ENCODE measurements around the gene CRB2.

The CRB2 gene

GRCh38 chr9:123419721-123420591, 64.0 kb downstream of the CRB2 start:
- H3K9me3 ChIP-seq (ENCODE audit: insufficient read depth, low read length, severe bottlenecking): no peaks in the 10 kb centered on the region
- TF ChIP-seq EZH2 (IDR thresholded peaks at IDR 0.05; ENCODE audit: borderline replicate concordance, low read depth, low read length, severe bottlenecking) (no peak), CTCF (IDR thresholded peaks at IDR 0.05; ENCODE audit: borderline replicate concordance, extremely low read depth, low read length, poor library complexity, severe bottlenecking) (no peak)

GRCh38 chr9:123420592-123421111, 64.7 kb downstream of the CRB2 start:
- Histone ChIP-seq H3K36me3 (ENCODE audit: insufficient read depth, low read length) (no peaks in the 10 kb centered on the region; the same call in 1 of the 2 replicates), H3K9me3 (ENCODE audit: insufficient read depth, low read length, severe bottlenecking) (no peaks in the 10 kb centered on the region), H3K4me2 (ENCODE audit: insufficient read depth, low read length) (no peak overlapping the region), H3K4me1 (ENCODE audit: insufficient read depth, low read length) (no peaks in the 10 kb centered on the region), H2AFZ (ENCODE audit: low read depth, low read length) (no peak overlapping the region), H4K20me1 (ENCODE audit: insufficient read depth, low read length) (no peaks in the 10 kb centered on the region), H3K9ac (ENCODE audit: low read depth, low read length) (no peak overlapping the region), H3K4me3 (ENCODE audit: low read depth in 1 of 2, low read length in 2 of 2) (no peak overlapping the region), H3K27ac (ENCODE audit: low read length) (no peak overlapping the region), H3K79me2 (ENCODE audit: insufficient read depth, low read length) (no peaks in the 10 kb centered on the region), H3K27me3 (ENCODE audit: insufficient read depth, low read length, poor library complexity) (no peaks in the 10 kb centered on the region)
- no peak for ATAC-seq (ENCODE audit: insufficient read depth, low read depth)
- DNase-seq: no peak
- TF ChIP-seq EZH2 (IDR thresholded peaks at IDR 0.05; ENCODE audit: borderline replicate concordance, low read depth, low read length, severe bottlenecking) (no peak), CTCF (IDR thresholded peaks at IDR 0.05; ENCODE audit: borderline replicate concordance, extremely low read depth, low read length, poor library complexity, severe bottlenecking) (no peak)

More at GRCh38 chr9:123419721-123420591, 64.0 kb downstream of the CRB2 start:
- H3K27ac ChIP-seq (ENCODE audit: low read length): no peak overlapping the region
- no peak overlapping the region for H3K4me3 ChIP-seq (ENCODE audit: low read depth in 1 of 2, low read length in 2 of 2)
- no peak overlapping the region for H3K9ac ChIP-seq (ENCODE audit: low read depth, low read length)
- no peak for DNase-seq
- no peak for ATAC-seq (ENCODE audit: insufficient read depth, low read depth)
- H3K36me3 ChIP-seq (ENCODE audit: insufficient read depth, low read length): no peaks in the 10 kb centered on the region; the same call in 1 of the 2 replicates
- H3K27me3 ChIP-seq (ENCODE audit: insufficient read depth, low read length, poor library complexity): no peaks in the 10 kb centered on the region
- no peaks in the 10 kb centered on the region for H3K4me1 ChIP-seq (ENCODE audit: insufficient read depth, low read length)
- no peaks in the 10 kb centered on the region for H3K79me2 ChIP-seq (ENCODE audit: insufficient read depth, low read length)
- H2AFZ ChIP-seq (ENCODE audit: low read depth, low read length): no peak overlapping the region
- no peaks in the 10 kb centered on the region for H4K20me1 ChIP-seq (ENCODE audit: insufficient read depth, low read length)
- no peak overlapping the region for H3K4me2 ChIP-seq (ENCODE audit: insufficient read depth, low read length)

- Histone ChIP-seq H3K4me2 (ENCODE audit: insufficient read depth, low read length) (no peak overlapping the region), H3K27ac (ENCODE audit: low read length) (no peak overlapping the region), H3K27me3 (ENCODE audit: insufficient read depth, low read length, poor library complexity) (no peaks in the 10 kb centered on the region), H3K79me2 (ENCODE audit: insufficient read depth, low read length) (no peaks in the 10 kb centered on the region), H3K9ac (ENCODE audit: low read depth, low read length) (no peak overlapping the region), H3K4me3 (ENCODE audit: low read depth in 1 of 2, low read length in 2 of 2) (no peak overlapping the region), H3K9me3 (ENCODE audit: insufficient read depth, low read length, severe bottlenecking) (no peaks in the 10 kb centered on the region), H3K36me3 (ENCODE audit: insufficient read depth, low read length) (no peaks in the 10 kb centered on the region; the same call in 1 of the 2 replicates), H2AFZ (ENCODE audit: low read depth, low read length) (no peak overlapping the region), H3K4me1 (ENCODE audit: insufficient read depth, low read length) (no peaks in the 10 kb centered on the region), H4K20me1 (ENCODE audit: insufficient read depth, low read length) (no peaks in the 10 kb centered on the region)
- DNase-seq: no peak
- TF ChIP-seq EZH2 (IDR thresholded peaks at IDR 0.05; ENCODE audit: borderline replicate concordance, low read depth, low read length, severe bottlenecking) (no peak), CTCF (IDR thresholded peaks at IDR 0.05; ENCODE audit: borderline replicate concordance, extremely low read depth, low read length, poor library complexity, severe bottlenecking) (no peak)
- ATAC-seq (ENCODE audit: insufficient read depth, low read depth): no peak
These were observed 65.2 kb downstream of the CRB2 start for GRCh38 chr9:123421186-123421585.
